GM10248 (cell line): ENCODE measurements around the gene MISP3.

ENCODE experiments used
- CTCF ChIA-PET: fragments of 300-600 bp; sonication (Branson Sonifier 250); formaldehyde crosslinking; extraction: SDS; loops from one replicate; lab custom pipeline; 2021; ENCODE audit warnings: antibody characterized with exemption; lab: Yijun Ruan, JAX
- POLR2A ChIA-PET: fragments of 350-650 bp; sonication (Branson Sonifier 250); formaldehyde crosslinking; extraction: SDS; loops from one replicate; lab custom pipeline; 2020; ENCODE audit warnings: antibody characterized with exemption; lab: Yijun Ruan, JAX
- DNase-seq: peaks from one replicate; pipeline ENCODE4 v3.0.0; 2012; ENCODE audit errors: extremely low spot score
- TF ChIP-seq, protein P1 (sequence below): IDR thresholded peaks from 2 replicates; pipeline ENCODE4 v1.5.1; 2012; ENCODE audit warnings: mild to moderate bottlenecking, low read depth; ENCODE audit errors: extremely low read depth, missing control alignments, control extremely low read depth

The MISP3 gene

GRCh38 chr19:14119644-14120496, 47.3 kb downstream of the MISP3 start:
- DNase-seq, result no peak
- CTCF ChIA-PET, result interaction anchor here (6.6 kb wide), 1 partner anchor 16 kb away, joined by 50 read pairs; the partner anchor contains the start of gene ASF1B
- POLR2A ChIA-PET, result no interaction called here
- TF ChIP-seq, protein P1, sequence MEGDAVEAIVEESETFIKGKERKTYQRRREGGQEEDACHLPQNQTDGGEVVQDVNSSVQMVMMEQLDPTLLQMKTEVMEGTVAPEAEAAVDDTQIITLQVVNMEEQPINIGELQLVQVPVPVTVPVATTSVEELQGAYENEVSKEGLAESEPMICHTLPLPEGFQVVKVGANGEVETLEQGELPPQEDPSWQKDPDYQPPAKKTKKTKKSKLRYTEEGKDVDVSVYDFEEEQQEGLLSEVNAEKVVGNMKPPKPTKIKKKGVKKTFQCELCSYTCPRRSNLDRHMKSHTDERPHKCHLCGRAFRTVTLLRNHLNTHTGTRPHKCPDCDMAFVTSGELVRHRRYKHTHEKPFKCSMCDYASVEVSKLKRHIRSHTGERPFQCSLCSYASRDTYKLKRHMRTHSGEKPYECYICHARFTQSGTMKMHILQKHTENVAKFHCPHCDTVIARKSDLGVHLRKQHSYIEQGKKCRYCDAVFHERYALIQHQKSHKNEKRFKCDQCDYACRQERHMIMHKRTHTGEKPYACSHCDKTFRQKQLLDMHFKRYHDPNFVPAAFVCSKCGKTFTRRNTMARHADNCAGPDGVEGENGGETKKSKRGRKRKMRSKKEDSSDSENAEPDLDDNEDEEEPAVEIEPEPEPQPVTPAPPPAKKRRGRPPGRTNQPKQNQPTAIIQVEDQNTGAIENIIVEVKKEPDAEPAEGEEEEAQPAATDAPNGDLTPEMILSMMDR, result no peak

- DNase-seq, result no peak
- ChIA-PET POLR2A (interaction anchor here (0.6 kb wide), 1 partner anchor 61 kb away, joined by 4 read pairs; no protein-coding TSS in a partner anchor), CTCF (no interaction called here)
- TF ChIP-seq, protein P1, result no peak
These were observed 47.9 kb downstream of the MISP3 start for GRCh38 chr19:14120497-14120780.

- no peak for DNase-seq
These were observed 50.3 kb downstream of the MISP3 start for GRCh38 chr19:14122924-14123323.

More at GRCh38 chr19:14122924-14123323, 50.3 kb downstream of the MISP3 start:
- CTCF ChIA-PET, result interaction anchor here (0.8 to 2.1 kb wide), 4 partner anchors 10 to 225 kb away, joined by 3 to 14 read pairs (median 4); partner anchors contain the start of gene ASF1B
- TF ChIP-seq, protein P1, result no peak
- POLR2A ChIA-PET, result no interaction called here
